ENCODE results near the gene SLC1A4.
"Not testable (repeated sequence)": the region's sequence is repeated elsewhere in the genome, so short reads cannot be mapped to it uniquely, and the experiment has no call there.

DNA sequence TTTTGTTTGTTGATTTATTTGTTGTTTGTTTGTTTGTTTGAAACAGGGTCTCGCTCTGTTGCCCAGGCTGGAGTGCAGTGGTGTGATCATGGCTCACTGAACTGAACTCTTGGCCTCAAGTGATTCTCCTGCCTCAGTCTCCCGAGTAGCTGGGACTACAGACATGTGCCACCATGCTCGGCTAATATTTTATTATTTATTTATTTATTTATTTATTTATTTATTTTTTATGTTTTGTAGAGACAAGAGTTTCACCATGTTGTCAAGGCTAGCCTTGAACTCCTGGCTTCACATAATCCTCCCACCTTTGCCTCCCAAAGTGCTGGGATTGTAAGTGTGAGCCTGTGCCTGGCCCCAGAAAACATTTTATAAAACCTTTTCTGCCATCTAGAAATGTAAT is 15.0 kb downstream of the SLC1A4 start:
- TF ChIP-seq EP300, CTCF, POLR2A (IDR thresholded peaks at IDR 0.05): not testable (repeated sequence)
